GF-D8 (cell line): ENCODE measurements around the gene AGTR1.
A peak's percentile ranks its signal among the peaks of the same experiment; 100 is the strongest.
"Not testable (repeated sequence)": the region's sequence is repeated elsewhere in the genome, so short reads cannot be mapped to it uniquely, and the experiment has no call there.

Source experiments
- DNase-seq: peaks from one replicate; lab custom pipeline; 2025; lab: John Stamatoyannopoulos, UW

AGTR1 gene

GRCh38 chr3:148718982-148719862 is 21.5 kb downstream of the AGTR1 start:
- no peak for DNase-seq

GRCh38 chr3:148720873-148721272 is 23.2 kb downstream of the AGTR1 start:
- no peak for DNase-seq

GRCh38 chr3:148723631-148724030 is 25.9 kb downstream of the AGTR1 start:
- DNase-seq, result no peak

GRCh38 chr3:148727231-148727630 is 29.5 kb downstream of the AGTR1 start:
- no peak for DNase-seq

- no peak for DNase-seq
Observed at GRCh38 chr3:148728753-148729152, 31.1 kb downstream of the AGTR1 start.

- DNase-seq, result no peak
Observed at GRCh38 chr3:148729476-148730055, 31.9 kb downstream of the AGTR1 start.

GRCh38 chr3:148730676-148731075 is 33.0 kb downstream of the AGTR1 start:
- no peak for DNase-seq

GRCh38 chr3:148735597-148735996 is 37.9 kb downstream of the AGTR1 start:
- no peak for DNase-seq

GRCh38 chr3:148736086-148736485 is 38.4 kb downstream of the AGTR1 start:
- no peak for DNase-seq

- no peak for DNase-seq
Observed at GRCh38 chr3:148737104-148737530, 39.4 kb downstream of the AGTR1 start.

- DNase-seq, result no peak
Observed at GRCh38 chr3:148739720-148740119, 42.0 kb downstream of the AGTR1 start.

GRCh38 chr3:148740291-148740690 is 42.6 kb downstream of the AGTR1 start:
- no peak for DNase-seq

GRCh38 chr3:148741219-148741618 is 43.5 kb downstream of the AGTR1 start:
- no peak for DNase-seq

GRCh38 chr3:148742118-148742517 is 44.4 kb downstream of the AGTR1 start:
- DNase-seq, result no peak

- DNase-seq, result no peak
Observed at GRCh38 chr3:148746053-148746452, 48.4 kb downstream of the AGTR1 start.

GRCh38 chr3:148748283-148748682 is 50.6 kb downstream of the AGTR1 start:
- DNase-seq, result no peak

- DNase-seq, result no peak
Observed at GRCh38 chr3:148750296-148750695, 52.6 kb downstream of the AGTR1 start.

- DNase-seq, result no peak
Observed at GRCh38 chr3:148751461-148751860, 53.8 kb downstream of the AGTR1 start.

- DNase-seq, result not testable (repeated sequence)
Observed at GRCh38 chr3:148753385-148753784, 55.7 kb downstream of the AGTR1 start.

- DNase-seq, result no peak
Observed at GRCh38 chr3:148755570-148755969, 57.9 kb downstream of the AGTR1 start.

GRCh38 chr3:148756311-148756710 is 58.6 kb downstream of the AGTR1 start:
- peak; percentile 30 for DNase-seq

GRCh38 chr3:148757238-148758215 is 59.8 kb downstream of the AGTR1 start:
- peak; percentile 26 for DNase-seq
